ENCODE results near the gene DLEC1.

Gene DLEC1

DNA sequence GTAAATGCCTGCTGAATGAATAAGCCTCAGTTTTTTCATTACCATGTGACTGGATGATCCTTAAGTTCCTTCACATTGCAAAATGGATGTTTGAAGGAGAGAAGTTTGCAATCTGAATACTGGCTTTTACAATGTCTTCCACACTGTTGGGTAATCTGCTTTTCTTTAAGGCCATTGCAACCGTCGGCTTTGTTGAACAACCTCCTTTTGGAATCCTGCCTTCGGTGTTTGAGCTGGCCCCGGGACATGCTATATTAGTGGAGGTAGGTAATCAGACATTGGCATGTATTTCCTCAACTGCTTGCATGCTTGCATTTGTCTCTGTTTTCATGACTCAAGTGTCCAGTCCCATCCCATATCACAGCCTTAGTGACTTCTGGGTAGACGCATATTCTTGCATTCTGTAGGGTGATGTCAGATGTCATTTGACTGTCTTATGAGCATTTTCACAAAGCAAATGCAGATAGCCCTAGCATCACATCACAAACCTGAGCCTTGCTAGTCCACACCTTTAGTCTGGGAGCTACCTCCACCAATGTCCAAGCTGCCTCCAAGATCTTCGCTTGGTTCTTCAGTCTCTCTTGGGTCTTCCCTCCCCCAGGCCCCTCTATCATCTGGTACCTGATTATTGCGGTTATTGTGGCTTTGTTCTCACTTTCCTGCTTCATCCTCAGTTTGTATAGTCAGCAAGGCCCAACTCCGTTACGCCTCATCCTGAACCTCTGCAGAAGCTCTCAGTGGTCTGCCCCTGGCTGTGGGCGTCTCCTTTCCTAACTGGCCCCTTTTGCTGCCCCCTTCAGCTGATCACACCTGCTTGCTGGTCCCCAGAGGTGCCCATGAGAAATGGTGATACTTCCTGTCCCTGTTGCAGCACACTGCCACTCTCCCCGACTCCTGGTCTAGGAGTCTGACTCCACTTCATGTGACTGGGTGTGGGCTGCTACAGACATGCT, 49.4 kb downstream of the DLEC1 start:
- no peak for DNase-seq

DNA sequence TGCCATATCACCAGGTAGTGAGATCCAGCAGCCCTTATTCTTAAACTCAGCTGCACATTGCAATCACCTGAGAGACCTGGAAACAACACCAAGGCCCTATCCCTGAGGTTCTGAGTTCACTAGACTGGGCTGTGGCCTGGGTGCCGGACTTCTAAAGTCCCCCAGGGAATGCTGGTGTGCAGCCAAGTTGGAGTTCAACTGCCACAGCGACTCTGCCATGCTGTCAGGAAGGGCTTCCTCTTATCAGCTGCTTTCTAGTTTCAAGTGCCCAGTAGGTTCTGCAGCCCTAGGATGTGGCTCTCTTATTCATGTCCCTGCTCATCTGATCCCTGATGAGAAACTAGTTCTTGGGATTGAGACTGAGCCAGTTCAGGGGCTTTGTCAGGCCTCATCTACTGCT, 50.2 kb downstream of the DLEC1 start:
- DNase-seq, result no peak

DNA sequence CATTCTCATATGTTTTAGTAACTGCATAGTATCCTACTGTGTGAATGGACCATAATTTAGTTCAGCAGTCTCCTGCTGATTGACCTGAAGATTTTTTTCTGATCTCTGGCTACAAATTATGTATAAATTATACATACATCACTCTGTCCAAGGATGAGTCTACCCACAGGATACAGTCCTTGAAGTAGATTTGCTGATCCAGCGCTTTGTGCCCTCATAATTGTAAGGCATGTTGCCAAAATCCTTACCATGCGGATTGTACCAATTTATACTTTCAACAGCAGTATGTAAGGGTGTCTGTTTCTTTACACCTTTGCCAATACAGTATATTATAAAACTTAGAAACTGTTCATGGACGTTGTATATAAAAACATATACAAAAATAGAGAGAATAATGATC, 51.4 kb downstream of the DLEC1 start:
- no peak for DNase-seq

DNA sequence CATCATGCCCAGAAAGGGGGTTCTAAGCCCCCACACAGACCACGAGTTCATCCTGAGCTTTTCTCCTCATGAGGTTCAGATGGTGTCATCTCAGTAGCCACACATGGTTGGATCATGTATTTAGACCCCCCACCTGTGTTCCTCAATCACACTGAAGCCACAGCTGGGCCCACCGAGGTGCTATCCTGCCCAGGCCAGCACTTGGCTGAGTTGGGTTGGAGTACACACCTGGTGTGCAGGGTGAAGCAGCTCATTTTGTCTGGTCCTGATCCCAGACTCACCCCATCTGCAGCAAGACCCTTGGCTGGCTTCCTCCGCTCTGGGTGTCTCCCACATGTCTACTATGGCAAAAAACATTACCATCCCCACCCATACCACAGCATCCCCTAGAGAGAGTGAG, 56.0 kb downstream of the DLEC1 start:
- no peak for DNase-seq

DNA sequence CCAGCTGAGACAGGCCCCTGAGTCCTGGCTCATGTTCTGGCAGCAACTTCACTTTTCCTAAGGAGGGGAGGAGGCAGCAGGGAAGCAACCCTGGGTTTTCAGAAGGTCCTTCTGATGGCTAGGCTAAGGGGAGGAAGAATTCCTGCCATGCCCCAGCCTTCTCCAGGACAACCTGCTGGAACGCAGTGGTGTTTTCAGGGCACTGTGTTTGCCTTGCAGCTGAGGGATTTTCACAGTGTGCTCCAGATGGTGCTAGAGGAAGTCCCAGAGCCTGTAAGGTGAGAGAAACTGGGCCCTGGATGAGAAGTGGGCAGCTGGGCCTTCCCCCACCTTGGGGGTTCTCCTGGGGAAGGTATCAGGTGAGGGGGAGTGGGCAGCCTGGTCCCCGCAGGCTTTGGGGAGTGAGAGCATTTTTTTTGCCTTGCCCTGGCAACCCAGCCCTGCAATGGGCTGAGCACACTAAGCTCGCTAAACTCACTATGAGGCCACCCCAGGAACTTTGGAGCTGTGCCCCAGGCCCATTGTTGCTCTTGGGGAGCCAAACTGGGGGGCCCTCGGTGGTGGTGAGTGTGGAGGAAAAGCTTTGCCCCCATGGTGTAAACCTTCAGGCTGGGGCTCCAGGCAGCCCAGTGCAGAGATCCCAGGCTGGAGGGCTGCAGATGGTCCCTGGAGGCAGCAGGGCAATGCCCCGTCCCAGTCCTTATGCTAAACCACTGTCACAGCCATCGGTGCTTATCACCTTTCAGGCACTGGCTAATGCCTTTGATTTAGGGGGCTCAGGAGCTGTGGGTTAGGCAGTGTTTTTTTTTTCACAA, 56.9 kb downstream of the DLEC1 start:
- no peak for DNase-seq

DNA sequence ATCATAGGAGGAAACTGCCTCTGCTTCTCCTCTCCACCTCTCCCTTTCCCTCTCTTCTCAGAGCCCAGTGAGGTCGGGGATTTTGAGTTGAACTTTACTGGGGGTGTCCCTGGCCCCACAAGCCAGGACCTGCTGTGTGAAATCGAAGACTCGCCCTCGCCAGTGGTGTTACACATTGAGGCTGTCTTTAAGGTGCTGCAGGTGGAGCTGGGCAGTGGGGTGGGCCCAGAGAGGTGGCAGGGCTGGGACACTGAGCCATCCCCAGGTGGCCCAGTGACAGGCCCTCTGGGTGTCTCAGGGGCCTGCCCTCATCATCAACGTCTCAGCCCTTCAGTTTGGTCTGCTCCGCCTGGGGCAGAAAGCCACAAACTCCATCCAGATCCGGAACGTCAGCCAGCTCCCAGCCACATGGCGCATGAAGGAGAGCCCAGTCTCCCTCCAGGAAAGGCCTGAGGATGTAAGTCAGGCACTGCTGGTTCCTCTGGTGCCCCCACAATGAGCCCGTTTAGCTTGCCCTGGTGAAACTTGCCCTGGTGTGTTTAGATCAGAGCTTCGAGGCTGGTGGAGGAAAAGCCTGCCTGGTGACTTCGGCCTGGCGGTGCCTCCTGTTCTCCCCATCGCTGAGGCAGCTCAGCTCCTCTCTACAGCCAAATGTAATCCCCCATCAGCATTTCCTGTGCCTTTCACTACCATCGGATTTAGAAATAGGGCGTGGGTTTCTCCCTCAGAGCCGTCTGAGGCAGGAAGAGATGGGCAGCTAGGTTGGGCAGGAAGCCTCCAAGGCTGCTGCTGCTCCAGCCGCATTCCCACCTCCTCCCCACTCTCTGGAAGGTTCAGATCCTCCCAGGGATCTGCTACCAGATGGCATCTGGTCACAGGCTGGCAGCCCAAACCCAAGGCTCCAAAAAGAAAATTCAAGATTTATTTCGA, 58.7 kb downstream of the DLEC1 start:
- no peak for DNase-seq

DNA sequence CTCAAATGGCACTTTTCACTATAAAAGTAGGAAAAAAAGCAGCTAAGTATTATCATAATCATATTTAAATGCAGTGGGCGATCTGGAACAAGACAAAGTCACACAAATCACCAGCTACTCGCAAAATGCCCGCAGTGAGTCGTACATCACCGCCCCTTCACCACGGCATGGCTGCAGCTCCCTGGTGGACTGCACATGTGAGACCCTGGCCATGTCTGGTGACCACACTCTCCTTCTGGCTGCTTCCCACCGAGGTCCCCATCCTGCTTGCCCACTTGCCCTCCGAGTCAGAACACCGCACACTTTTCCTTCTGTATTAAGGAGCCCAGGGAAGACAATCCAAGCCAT, 59.3 kb downstream of the DLEC1 start:
- DNase-seq, result no peak

DNA sequence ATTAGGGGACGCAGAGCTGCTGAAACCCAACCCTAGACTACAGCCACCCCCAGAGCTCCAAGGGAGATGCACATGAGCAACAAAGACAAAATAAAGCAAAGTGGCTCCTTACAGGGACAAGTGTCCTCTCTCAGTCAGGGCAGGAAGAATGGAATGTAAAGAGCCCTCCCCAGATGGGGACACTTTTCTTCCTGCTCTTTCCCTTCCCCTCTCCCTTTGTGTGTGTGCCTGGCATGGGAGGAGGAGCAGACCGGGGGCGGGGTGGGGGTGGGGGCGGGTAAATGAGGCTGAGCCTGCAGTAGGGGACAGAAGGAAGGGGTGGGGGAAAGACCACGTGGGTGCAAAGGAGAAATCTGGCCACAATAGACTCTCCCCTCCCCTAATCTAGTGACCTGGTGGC, 60.5 kb downstream of the DLEC1 start:
- no peak for DNase-seq

DNA sequence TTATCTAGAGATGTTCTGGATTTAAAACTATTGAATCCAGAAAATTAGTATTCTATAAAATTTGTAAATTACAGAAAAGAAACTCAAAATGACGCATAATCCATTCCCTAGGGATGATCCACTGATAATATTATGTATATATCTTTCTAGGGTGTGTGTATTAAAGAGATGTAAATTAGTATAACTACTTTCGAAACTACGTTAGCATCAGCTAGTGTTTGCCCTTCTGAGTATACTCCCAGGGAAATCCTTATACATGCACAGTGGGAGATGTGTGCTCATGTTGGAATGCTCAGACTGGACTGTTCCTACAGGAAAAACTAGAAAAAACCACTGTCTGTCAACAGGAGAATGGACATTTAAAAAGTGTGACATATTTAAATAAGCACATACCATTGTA, 61.5 kb downstream of the DLEC1 start:
- DNase-seq, result no peak

DNA sequence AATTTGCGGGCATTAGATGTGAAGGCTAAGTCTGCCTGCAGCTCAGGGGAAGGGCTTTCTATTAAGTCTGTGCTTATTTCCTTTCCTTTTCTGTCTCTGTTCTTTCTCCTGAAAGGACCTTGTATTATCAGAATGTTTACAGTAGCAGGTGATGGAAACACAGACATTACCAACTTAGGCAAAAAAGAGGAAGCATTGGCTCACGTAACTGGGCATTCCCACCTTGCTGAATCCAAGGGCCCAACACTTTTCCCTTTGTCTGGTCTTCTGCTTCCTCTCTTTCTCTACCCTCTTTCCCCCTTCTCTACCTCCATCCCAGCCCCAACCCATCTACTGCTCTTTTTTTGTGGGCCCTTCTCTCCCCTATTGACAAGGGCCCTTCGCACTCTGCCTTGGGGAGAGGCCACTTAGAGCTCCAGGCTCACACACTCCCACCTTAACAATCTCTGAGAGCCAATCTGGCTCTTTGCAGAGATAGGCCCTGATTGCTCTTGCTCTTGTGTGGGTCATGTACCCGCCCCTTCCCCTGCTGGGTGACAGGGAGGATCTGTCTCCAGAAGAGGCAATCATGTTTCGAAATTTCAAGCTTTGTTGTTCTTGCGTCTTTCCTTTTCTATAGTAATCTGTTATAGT, 62.9 kb downstream of the DLEC1 start:
- DNase-seq, result no peak

DNA sequence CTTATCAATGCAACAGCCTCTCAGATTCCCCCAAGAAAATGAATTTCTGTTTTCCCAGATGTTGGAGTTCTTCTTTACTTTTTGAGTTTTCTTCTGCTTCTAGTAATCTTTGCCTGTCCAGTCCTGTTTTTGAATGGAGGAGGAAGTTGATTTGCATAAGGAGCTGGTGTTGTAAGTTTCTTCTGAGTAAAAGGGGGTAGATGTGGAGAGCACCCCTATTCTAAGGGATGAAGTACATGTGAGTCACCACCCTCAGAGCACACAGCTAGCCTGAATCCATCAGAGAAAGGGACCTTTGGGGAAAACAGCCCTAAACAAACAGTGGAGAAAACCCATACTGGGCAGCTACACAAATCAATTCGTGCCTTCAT, 63.4 kb downstream of the DLEC1 start:
- no peak for DNase-seq

DNA sequence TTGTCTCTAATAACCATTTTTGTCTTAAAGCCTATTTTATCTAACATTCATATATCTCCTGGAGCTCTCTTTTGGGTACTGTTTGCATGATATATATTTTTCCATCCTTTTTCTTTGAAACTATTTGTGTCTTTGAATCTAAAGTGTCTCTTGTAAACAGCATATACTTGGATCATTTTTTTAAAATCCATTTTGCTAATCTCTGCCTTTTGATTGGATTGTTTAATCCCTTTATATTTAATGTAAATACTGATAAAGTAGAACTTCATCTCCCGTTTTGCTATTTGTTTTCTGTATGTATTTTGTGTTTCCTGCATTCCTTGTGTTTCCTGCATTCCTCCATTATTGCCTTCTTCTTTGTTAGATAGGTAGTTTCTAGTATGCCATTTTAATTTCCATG, 66.5 kb downstream of the DLEC1 start:
- DNase-seq, result no peak

DNA sequence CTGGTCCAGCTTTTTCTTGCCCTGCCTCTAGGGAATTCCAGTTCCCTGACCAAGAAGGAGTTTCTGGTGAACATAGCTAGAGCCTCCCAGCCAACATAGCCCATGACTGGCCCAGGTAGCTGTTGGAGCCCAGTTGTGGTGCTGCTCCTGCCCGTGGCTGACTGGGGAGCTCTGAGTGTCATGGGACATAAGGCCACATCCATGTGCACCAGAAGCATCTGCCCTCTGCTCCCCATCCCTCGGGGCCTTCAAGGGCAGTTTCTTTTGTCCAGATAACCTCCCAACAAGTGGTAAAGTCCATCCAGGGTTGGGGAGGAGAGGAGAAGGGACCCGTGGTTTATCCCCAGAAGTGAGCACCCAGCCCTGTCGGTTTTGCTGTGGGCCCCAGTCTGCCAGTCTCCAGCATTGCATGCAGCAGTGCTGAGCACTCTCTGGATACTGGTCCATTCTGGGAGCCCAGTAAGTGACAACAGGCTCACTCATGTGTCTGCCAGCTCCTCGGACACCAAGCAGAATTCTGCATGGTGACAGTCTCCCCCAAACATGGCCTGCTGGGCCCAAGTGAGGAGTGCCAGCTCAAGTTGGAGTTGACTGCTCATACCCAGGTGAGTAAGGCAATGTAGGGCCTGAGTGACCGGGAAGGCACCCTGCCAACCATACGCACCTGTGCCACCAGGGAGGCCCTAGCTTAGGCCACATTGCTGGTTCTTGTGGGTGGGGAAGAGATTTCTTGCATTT, 69.1 kb downstream of the DLEC1 start:
- no peak for DNase-seq

DNA sequence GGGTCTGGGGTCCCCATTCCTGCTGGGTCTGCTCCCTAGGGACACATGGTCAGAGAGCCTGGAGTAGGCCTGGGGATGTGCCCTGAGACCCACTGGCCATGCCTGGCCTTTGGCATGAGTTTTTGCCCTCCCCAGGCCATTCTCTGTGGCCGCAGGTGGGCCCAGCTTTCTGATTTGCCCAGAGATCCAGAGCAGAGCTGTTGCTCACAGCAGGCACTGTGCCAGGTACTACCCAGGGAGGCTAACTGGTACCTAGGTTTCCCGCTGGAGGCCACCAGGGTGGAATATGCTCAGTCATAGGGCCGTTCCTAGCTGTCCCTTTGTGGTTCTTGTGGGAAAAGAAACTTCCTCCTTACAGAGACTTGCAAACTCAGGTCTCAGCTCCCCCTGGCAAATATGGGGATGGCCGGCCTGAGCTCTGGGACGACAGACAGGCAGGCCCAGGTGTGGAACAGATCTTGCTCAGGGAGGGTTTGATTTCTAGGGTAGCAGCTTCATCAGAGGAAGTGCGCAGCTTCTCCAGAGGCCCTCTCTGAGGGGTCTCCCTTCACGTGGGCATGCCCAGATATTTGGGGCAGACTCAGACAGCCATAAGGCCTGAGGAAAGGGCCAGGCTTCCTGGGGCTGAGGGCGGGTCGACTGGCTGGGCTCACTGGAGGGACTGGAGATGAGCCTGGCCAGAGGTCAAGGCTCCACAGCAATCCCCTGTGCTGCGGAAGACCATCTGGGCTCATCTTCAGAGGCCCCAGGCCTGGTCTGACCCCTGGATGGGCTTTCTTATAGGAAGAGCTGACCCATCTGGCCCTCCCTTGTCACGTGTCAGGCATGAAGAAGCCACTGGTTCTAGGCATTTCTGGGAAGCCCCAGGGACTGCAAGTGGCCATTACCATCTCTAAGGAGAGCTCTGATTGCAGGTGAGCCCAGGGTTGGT, 69.9 kb downstream of the DLEC1 start:
- DNase-seq, result no peak

DNA sequence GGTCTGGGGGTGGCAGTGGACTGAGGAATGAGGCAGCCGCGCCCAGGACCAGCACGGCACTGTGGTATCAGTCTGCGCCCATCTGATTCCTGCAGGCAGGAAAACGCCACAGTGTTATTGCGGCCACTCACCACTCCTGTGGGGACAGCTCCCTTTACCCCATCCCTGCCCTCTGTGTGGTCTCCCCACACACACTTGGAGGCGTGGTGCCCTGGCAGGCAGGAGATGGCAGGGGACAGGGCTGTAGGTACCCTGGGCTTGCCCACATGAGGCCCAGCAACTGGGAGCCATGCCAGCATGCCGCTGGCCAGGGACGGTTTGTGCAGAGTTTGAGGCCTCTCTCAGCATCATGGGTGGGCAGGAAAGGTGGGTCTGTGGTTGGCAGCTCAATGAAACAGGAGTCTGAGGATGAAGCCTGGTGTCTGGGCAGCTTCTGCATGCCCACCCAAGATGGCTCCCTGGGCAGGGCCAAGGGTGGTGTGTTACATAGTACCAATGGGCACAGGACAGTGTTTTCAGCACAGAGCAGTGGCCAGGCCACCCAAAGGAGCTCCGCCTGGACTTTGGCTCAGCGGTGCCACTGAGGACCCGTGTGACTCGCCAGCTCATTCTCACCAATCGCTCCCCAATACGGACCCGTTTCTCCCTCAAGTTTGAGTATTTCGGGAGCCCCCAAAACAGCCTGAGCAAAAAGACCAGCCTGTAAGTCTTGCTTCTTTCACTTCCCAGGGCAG, 70.7 kb downstream of the DLEC1 start:
- no peak for DNase-seq

DNA sequence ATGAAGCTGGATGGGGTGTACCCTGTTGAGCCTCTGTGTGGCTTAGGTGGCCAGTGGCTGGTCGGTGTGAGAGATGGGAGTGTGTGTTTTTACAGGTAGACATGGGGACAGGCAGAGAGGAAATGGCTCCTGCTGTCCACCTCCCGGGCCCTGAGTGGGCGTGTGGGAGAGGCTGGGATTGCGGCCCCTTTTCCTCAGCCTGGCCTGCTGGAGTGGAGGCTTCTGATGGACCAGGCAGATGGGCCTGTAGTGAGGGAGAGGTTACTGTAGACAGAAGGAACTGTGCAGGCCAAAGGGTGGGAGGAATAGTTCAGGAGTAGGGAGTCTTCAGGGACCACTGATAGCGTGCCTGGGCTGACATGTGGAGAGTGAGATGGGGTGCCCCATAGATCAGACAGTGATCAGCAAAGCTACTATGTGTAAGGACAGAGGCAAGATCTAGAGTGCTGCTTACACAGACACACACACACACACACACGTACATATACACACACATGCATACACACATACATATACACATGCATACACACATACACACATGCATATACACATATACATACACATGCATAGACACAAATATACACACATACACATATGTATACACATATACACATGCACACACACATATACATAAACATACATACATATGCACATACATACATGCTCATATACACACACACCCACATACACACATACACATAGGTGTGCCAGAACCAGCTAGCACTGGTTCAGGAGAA, 71.5 kb downstream of the DLEC1 start:
- no peak for DNase-seq

DNA sequence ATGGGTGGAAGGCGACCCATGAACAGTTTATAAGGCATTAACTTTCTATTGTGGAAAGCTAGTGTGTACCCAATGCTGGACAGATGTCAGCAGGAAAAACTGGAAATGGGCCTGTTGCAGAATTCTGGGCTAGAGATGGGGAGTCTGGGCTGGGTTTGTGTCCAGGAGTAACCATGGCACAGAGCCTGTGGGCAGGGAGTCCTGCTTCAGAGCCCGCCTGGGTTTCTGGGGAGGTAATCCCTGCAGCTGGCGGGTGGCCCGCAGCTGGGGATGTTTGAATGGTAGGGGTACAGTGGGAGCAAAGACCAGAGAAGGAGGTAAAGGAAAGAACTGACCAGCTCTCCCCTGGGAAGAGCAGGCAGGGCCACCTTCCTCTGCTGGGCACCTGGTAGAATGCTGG, 72.2 kb downstream of the DLEC1 start:
- DNase-seq, result no peak

DNA sequence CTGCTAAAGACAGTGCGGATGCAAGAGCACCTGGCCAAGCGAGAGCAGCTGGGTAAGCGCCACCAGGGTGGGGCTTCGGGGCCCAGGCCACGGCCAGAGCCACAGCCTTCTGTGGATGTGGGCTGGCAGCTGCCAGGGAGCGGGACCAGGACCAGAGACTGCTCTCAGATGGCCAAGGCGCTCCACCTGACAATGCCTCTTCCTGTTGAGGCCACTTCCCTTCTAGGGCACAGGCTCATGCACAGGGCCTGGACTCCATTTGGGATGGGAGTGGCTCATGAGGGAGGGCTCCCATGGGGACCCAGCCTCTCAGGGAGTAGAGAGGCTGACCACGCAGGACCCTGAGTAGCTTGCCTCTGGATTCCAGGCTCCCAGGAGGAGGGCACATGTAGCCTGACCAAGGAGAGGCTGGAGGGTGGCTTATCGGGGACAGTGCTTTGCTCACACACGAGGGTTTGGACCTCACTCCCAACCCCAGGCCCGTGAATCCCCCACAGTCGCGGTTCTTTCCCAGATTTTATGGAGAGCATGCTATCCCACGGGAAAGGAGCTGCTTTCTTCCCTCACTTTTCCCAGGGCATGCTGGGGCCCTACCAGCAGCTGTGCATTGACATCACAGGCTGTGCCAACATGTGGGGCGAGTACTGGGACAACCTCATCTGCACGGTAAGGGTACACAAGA, 72.8 kb downstream of the DLEC1 start:
- DNase-seq, result no peak

DNA sequence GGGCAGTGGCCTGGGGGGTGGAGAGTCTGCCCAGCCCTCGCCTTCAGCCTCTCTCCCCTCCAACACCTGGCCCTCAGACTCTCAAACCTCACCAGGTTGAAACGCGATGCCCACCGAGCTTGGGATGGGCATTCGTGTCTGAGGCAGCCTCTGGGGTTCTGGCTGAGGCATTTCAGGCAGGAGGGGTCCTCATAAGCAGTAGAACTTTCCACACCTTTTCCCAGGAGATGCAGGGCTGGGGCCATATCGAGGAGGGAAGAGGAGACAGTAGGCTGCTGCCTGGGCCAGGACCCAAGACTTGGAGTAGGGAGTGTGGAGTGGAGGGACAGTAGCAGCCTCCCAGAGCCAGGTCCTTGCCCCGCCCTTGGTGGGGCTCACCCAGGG, 73.4 kb downstream of the DLEC1 start:
- no peak for DNase-seq

Measured in CD4-positive, alpha-beta T cell treated with Interferon gamma for 1 hour (primary cell).